ENCODE measurements around the gene FRZB.

The FRZB gene

GRCh38 chr2:182833084-182833854 is 33.2 kb downstream of the FRZB start:
- DNase-seq: no peak

GRCh38 chr2:182831921-182832320 is 34.5 kb downstream of the FRZB start:
- no peak for DNase-seq

GRCh38 chr2:182831101-182831500 is 35.3 kb downstream of the FRZB start:
- no peak for DNase-seq

GRCh38 chr2:182827182-182827879 is 39.1 kb downstream of the FRZB start:
- DNase-seq: no peak

GRCh38 chr2:182826496-182826895 is 39.9 kb downstream of the FRZB start:
- no peak for DNase-seq

- DNase-seq: no peak
Observed at GRCh38 chr2:182826064-182826463, 40.4 kb downstream of the FRZB start.

GRCh38 chr2:182824767-182825158 is 41.7 kb downstream of the FRZB start:
- DNase-seq: no peak

- no peak for DNase-seq
Observed at GRCh38 chr2:182824056-182824766, 42.2 kb downstream of the FRZB start.

- DNase-seq: no peak
Observed at GRCh38 chr2:182822733-182823132, 43.7 kb downstream of the FRZB start.

- no peak for DNase-seq
Observed at GRCh38 chr2:182821182-182821581, 45.3 kb downstream of the FRZB start.

- no peak for DNase-seq
Observed at GRCh38 chr2:182819412-182819811, 47.0 kb downstream of the FRZB start.

- DNase-seq: no peak
Observed at GRCh38 chr2:182818925-182819324, 47.5 kb downstream of the FRZB start.

- DNase-seq: no peak
Observed at GRCh38 chr2:182818501-182818900, 47.9 kb downstream of the FRZB start.

GRCh38 chr2:182817558-182817957 is 48.9 kb downstream of the FRZB start:
- DNase-seq: no peak

- DNase-seq: no peak
Observed at GRCh38 chr2:182816866-182817265, 49.6 kb downstream of the FRZB start.

- DNase-seq: no peak
Observed at GRCh38 chr2:182814804-182815203, 51.6 kb downstream of the FRZB start.

- no peak for DNase-seq
Observed at GRCh38 chr2:182814380-182814779, 52.1 kb downstream of the FRZB start.

- DNase-seq: no peak
Observed at GRCh38 chr2:182810087-182810486, 56.4 kb downstream of the FRZB start.

GRCh38 chr2:182807319-182807718 is 59.1 kb downstream of the FRZB start:
- DNase-seq: no peak

GRCh38 chr2:182804128-182804527 is 62.3 kb downstream of the FRZB start:
- DNase-seq: no peak

GRCh38 chr2:182798736-182799135 is 67.7 kb downstream of the FRZB start:
- DNase-seq: no peak

- no peak for DNase-seq
Observed at GRCh38 chr2:182792441-182792840, 74.0 kb downstream of the FRZB start.

GRCh38 chr2:182784777-182785176 is 81.7 kb downstream of the FRZB start:
- DNase-seq: peak; percentile 36
